Mucosa of descending colon (tissue), 3 donors: ENCODE measurements around the gene CAVIN1. TPM values are rescaled to one million over a fixed set of nuclear protein-coding genes. Genes with fewer than 3 reads are reported as not detected.
A peak's percentile ranks its signal among the peaks of the same experiment; 100 is the strongest.

ENCODE experiments used
- ATAC-seq: fragments of 200-7000 bp; cut with Tn5 transposase; one replicate; pipeline ENCODE4 v1.9.1; 2020; ENCODE audit warnings: mild to moderate bottlenecking, moderate library complexity
- DNase-seq, 3 donors: peaks; one replicate each; pipeline ENCODE4 v3.0.0-alpha.2; 2020
- H3K36me3 ChIP-seq: fragments of 200-600 bp; one replicate; pipeline ENCODE4 v1.8.0; 2021; ENCODE audit warnings: low read depth, mild to moderate bottlenecking
- H3K4me1 ChIP-seq: fragments of 200-600 bp; one replicate; pipeline ENCODE4 v1.8.0; 2021; ENCODE audit warnings: low read depth, mild to moderate bottlenecking
- H3K4me3 ChIP-seq: fragments of 200-600 bp; one replicate; pipeline ENCODE4 v1.8.0; 2021; ENCODE audit warnings: mild to moderate bottlenecking
- H3K9me3 ChIP-seq: fragments of 200-600 bp; one replicate; pipeline ENCODE4 v1.8.0; 2021; ENCODE audit warnings: mild to moderate bottlenecking
- CTCF ChIP-seq: fragments of 200-600 bp; IDR thresholded peaks from one replicate; pipeline ENCODE4 v1.8.0; 2022; ENCODE audit warnings: antibody characterized with exemption, mild to moderate bottlenecking
- intact Hi-C, 2 donors: fragments of 100-400 bp; cut with DNase I in 1 of 2; cut with micrococcal nuclease in 1 of 2; formaldehyde crosslinking; loops; one replicate each; pipeline versions ENCODE4 v1.11.0 to v1.11.1; 2022; cut with DNase I, micrococcal nuclease
- total RNA-seq, 3 donors: library from RNA; stranded (reverse); fragmentation: NEBNext Ultra II Directional in 2 of 3; extraction: Animal tissue kit (Norgen Biotek cat#: 25700) in 2 of 3; gene quantifications; one replicate each; pipeline versions ENCODE4 v1.2.1 to v1.2.4, GENCODE V29; 2021 to 2023
- donor health status: DM: no; HTN: no; CAD: no; lungs with moderate emphysema.
- donor health status: DM: no; HTN: no; CAD: no.
- donor health status: DM: no; HTN: yes; CAD: no.

CAVIN1 gene
- total RNA-seq, 3 donors from 2014 or later: 19.3 to 246 (median 52.4) TPM

- intact Hi-C loops: loop anchor here in 1 of 2 donors (5.0 kb wide), 1 partner anchor 87 kb away; no protein-coding TSS in a partner anchor
- no peaks in the 10 kb centered on the region for H3K9me3 ChIP-seq
- H3K4me1 ChIP-seq: peaks cover 3% of the 10 kb centered on the region
- H3K4me3 ChIP-seq: no peak overlapping the region
- DNase-seq: peak in 1 of 3 donors; percentile 25
- ATAC-seq: peak; percentile 10
- no peak for TF ChIP-seq CTCF
- H3K36me3 ChIP-seq: no peaks in the 10 kb centered on the region
Observed at GRCh38 chr17:42409523-42410318, 13.3 kb downstream of the CAVIN1 start.

- Histone ChIP-seq H3K9me3 (no peaks in the 10 kb centered on the region), H3K36me3 (no peaks in the 10 kb centered on the region), H3K4me3 (no peak overlapping the region), H3K4me1 (peaks cover 5% of the 10 kb centered on the region)
- DNase-seq (peak in 1 of 3 donors; percentile 29), ATAC-seq (no peak)
- intact Hi-C loops: loop anchor here in 1 of 2 donors (5.0 kb wide), 1 partner anchor 86 kb away; no protein-coding TSS in a partner anchor
- TF ChIP-seq CTCF: no peak
Observed at GRCh38 chr17:42408061-42408460, 15.0 kb downstream of the CAVIN1 start.

- peaks cover 12% of the 10 kb centered on the region for H3K4me1 ChIP-seq
- peak; percentile 81 to 89 (median 85) for DNase-seq
- no peaks in the 10 kb centered on the region for H3K9me3 ChIP-seq
- intact Hi-C loops: loop anchor here (2.0 to 5.0 kb wide), 2 partner anchors 85 kb away; no protein-coding TSS in a partner anchor
- peak; percentile 92 for ATAC-seq
- TF ChIP-seq CTCF: no peak
- H3K36me3 ChIP-seq: no peaks in the 10 kb centered on the region
- H3K4me3 ChIP-seq: no peak overlapping the region
Observed at GRCh38 chr17:42407289-42407836, 15.7 kb downstream of the CAVIN1 start.

GRCh38 chr17:42406615-42407288 is 16.3 kb downstream of the CAVIN1 start:
- Histone ChIP-seq H3K36me3 (no peaks in the 10 kb centered on the region), H3K9me3 (no peaks in the 10 kb centered on the region), H3K4me3 (no peak overlapping the region), H3K4me1 (peaks cover 14% of the 10 kb centered on the region)
- no peak for ATAC-seq
- no peak for DNase-seq
- intact Hi-C loops: loop anchor here (2.0 to 5.0 kb wide), 2 partner anchors 84 kb away; no protein-coding TSS in a partner anchor
- no peak for TF ChIP-seq CTCF

- no peaks in the 10 kb centered on the region for H3K9me3 ChIP-seq
- intact Hi-C loops: loop anchor here (2.0 to 5.0 kb wide), 2 partner anchors 83 to 84 kb away; no protein-coding TSS in a partner anchor
- DNase-seq (peak; percentile 86 to 93 (median 93)), ATAC-seq (peak; percentile 59)
- no peaks in the 10 kb centered on the region for H3K36me3 ChIP-seq
- TF ChIP-seq CTCF: peak; percentile 83
- no peak overlapping the region for H3K4me3 ChIP-seq
- peaks cover 14% of the 10 kb centered on the region for H3K4me1 ChIP-seq
Observed at GRCh38 chr17:42405963-42406495, 17.0 kb downstream of the CAVIN1 start.
